GM20000 (cell line): ENCODE measurements around the gene TMEM256.

ENCODE experiments used
- DNase-seq: peaks from one replicate; pipeline ENCODE4 v3.0.0; 2012; ENCODE audit warnings: low spot score
- CTCF ChIP-seq: IDR thresholded peaks from 2 replicates; pipeline ENCODE4 v1.5.1; 2012; ENCODE audit warnings: mild to moderate bottlenecking, control low read depth; ENCODE audit errors: extremely low read depth, missing control alignments

TMEM256 gene

GRCh38 chr17:7394452-7395191 is 9.3 kb downstream of the TMEM256 start, which contains the start of gene PLSCR3:
Gene PLSCR3 (minus strand): TSS chr17:7394525. CDS start chr17:7394110, 415 bp downstream.
- DNase-seq: peak; percentile 99
- no peak for TF ChIP-seq CTCF

- DNase-seq: peak; percentile 89
- TF ChIP-seq CTCF: no peak
Measured at GRCh38 chr17:7393613-7394451, 10.1 kb downstream of the TMEM256 start.

- no peak for TF ChIP-seq CTCF
Measured at GRCh38 chr17:7392696-7393612, 10.9 kb downstream of the TMEM256 start.

GRCh38 chr17:7391307-7391706 is 12.6 kb downstream of the TMEM256 start:
- TF ChIP-seq CTCF: no peak

More at GRCh38 chr17:7392696-7393612, 10.9 kb downstream of the TMEM256 start:
- DNase-seq: no peak

GRCh38 chr17:7389924-7390910 is 13.7 kb downstream of the TMEM256 start:
- no peak for DNase-seq
- no peak for TF ChIP-seq CTCF

More at GRCh38 chr17:7391307-7391706, 12.6 kb downstream of the TMEM256 start:
- DNase-seq: no peak

- DNase-seq: no peak
- no peak for TF ChIP-seq CTCF
Measured at GRCh38 chr17:7388856-7389255, 15.0 kb downstream of the TMEM256 start.
